GM12878 (cell line): ENCODE data around the gene LPIN1.

Experiments
- EZH2 ChIP-seq: IDR thresholded peaks from 2 replicates; pipeline ENCODE4 v1.6.1; 2012; ENCODE audit warnings: low read depth, mild to moderate bottlenecking, control low read depth, inconsistent platforms, low read length, borderline replicate concordance; ENCODE audit not compliant: control insufficient read depth
- GATAD2B ChIP-seq: fragments of 450-650 bp; conservative IDR thresholded peaks from 2 replicates; pipeline ENCODE4 v1.6.1; 2017; ENCODE audit warnings: low read depth, mild to moderate bottlenecking, moderate library complexity
- SUZ12 ChIP-seq: fragments of 200-600 bp; sonication (generic); IDR thresholded peaks from one replicate; pipeline ENCODE4 v1.6.1; 2018; ENCODE audit warnings: antibody characterized with exemption, mild to moderate bottlenecking; ENCODE audit not compliant: unreplicated experiment
- TBL1XR1 ChIP-seq: IDR thresholded peaks from 2 replicates; pipeline ENCODE4 v1.6.1; 2012; ENCODE audit warnings: low read depth, low read length, improper control_type of control experiment
- TF ChIP-seq, protein P1 (sequence below): IDR thresholded peaks from 2 replicates; pipeline ENCODE4 v1.6.1; 2012; ENCODE audit warnings: low read depth, low read length, improper control_type of control experiment
- TF ChIP-seq, protein P2 (sequence below), 3 experiments: IDR thresholded peaks in 2 of 3; conservative IDR thresholded peaks in 1 of 3; 2 replicates each; pipeline ENCODE4 v1.5.1; 2011; ENCODE audit warnings: low read depth in 3 of 3, low read length in 3 of 3, mild to moderate bottlenecking in 3 of 3, control low read depth in 2 of 3, moderate library complexity in 2 of 3, inconsistent platforms in 1 of 3, mixed read lengths in 1 of 3; ENCODE audit not compliant: control insufficient read depth in 2 of 3, insufficient read depth in 1 of 3; ENCODE audit errors: extremely low read depth in 1 of 3
- TF ChIP-seq, protein P3 (sequence below): fragments of 450-650 bp; IDR thresholded peaks from 2 replicates; pipeline ENCODE4 v1.6.1; 2016; ENCODE audit warnings: mild to moderate bottlenecking, moderate library complexity, borderline replicate concordance

DNA sequence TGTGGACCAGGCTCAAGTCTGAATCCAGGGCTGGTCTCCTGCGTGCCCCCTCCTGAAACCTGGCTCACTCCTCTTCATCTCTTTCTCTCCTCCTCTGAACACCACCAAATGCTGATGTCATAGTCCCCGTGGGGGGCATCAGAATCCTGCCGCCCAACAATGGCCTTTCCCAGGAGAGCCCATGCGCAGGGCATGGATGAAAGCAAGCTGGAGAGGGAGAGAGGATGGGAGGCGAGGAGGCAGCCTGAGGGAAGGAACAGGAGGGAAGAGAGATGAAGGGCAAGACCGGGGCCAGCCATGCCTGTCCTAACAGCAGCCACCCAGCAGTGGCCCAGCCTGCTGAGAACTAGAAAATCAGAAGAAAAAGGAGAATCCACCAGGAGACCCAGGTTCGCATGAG, 22.3 kb upstream of the LPIN1 start:
- TF ChIP-seq, protein P1, sequence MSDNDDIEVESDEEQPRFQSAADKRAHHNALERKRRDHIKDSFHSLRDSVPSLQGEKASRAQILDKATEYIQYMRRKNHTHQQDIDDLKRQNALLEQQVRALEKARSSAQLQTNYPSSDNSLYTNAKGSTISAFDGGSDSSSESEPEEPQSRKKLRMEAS: no peak
- TF ChIP-seq, protein P2, sequence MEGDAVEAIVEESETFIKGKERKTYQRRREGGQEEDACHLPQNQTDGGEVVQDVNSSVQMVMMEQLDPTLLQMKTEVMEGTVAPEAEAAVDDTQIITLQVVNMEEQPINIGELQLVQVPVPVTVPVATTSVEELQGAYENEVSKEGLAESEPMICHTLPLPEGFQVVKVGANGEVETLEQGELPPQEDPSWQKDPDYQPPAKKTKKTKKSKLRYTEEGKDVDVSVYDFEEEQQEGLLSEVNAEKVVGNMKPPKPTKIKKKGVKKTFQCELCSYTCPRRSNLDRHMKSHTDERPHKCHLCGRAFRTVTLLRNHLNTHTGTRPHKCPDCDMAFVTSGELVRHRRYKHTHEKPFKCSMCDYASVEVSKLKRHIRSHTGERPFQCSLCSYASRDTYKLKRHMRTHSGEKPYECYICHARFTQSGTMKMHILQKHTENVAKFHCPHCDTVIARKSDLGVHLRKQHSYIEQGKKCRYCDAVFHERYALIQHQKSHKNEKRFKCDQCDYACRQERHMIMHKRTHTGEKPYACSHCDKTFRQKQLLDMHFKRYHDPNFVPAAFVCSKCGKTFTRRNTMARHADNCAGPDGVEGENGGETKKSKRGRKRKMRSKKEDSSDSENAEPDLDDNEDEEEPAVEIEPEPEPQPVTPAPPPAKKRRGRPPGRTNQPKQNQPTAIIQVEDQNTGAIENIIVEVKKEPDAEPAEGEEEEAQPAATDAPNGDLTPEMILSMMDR (IDR thresholded peaks at IDR 0.05 in 2 of 3, conservative IDR thresholded peaks at IDR 0.05 in 1 of 3; ENCODE audit: control insufficient read depth in 2 of 3, extremely low read depth in 1 of 3, insufficient read depth in 1 of 3, low read depth in 3 of 3, low read length in 3 of 3): no peak
- TF ChIP-seq SUZ12: no peak
- TF ChIP-seq GATAD2B: no peak
- no peak for TF ChIP-seq EZH2
- TF ChIP-seq, protein P3, sequence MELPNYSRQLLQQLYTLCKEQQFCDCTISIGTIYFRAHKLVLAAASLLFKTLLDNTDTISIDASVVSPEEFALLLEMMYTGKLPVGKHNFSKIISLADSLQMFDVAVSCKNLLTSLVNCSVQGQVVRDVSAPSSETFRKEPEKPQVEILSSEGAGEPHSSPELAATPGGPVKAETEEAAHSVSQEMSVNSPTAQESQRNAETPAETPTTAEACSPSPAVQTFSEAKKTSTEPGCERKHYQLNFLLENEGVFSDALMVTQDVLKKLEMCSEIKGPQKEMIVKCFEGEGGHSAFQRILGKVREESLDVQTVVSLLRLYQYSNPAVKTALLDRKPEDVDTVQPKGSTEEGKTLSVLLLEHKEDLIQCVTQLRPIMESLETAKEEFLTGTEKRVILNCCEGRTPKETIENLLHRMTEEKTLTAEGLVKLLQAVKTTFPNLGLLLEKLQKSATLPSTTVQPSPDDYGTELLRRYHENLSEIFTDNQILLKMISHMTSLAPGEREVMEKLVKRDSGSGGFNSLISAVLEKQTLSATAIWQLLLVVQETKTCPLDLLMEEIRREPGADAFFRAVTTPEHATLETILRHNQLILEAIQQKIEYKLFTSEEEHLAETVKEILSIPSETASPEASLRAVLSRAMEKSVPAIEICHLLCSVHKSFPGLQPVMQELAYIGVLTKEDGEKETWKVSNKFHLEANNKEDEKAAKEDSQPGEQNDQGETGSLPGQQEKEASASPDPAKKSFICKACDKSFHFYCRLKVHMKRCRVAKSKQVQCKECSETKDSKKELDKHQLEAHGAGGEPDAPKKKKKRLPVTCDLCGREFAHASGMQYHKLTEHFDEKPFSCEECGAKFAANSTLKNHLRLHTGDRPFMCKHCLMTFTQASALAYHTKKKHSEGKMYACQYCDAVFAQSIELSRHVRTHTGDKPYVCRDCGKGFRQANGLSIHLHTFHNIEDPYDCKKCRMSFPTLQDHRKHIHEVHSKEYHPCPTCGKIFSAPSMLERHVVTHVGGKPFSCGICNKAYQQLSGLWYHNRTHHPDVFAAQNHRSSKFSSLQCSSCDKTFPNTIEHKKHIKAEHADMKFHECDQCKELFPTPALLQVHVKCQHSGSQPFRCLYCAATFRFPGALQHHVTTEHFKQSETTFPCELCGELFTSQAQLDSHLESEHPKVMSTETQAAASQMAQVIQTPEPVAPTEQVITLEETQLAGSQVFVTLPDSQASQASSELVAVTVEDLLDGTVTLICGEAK: no peak
- TF ChIP-seq TBL1XR1: no peak
